LHCN-M2 (cell line): Measurements from ENCODE around the gene ERC2. TPM values are rescaled to one million over a fixed set of nuclear protein-coding genes. Genes with fewer than 3 reads are reported as not detected.
A peak's percentile ranks its signal among the peaks of the same experiment; 100 is the strongest.

Experiments used
- DNase-seq: peaks from one replicate; pipeline ENCODE4 v3.0.0-alpha.2; 2012; ENCODE audit warnings: low read depth
- total RNA-seq: library from RNA; depleted of rRNA; stranded (reverse); fragments of >200 nt; gene quantifications from 2 replicates; pipeline ENCODE4 v1.2.3, GENCODE V29; 2014

ERC2 gene
- total RNA-seq, 1 experiment from 2014 or later, result 0.11 TPM

GRCh38 chr3:55717481-55717880 lies 750.8 kb downstream of the ERC2 start:
- no peak for DNase-seq

GRCh38 chr3:55716611-55717225 lies 751.5 kb downstream of the ERC2 start:
- no peak for DNase-seq

- DNase-seq, result no peak
Observed at GRCh38 chr3:55716044-55716443, 752.2 kb downstream of the ERC2 start.

GRCh38 chr3:55714057-55714456 lies 754.2 kb downstream of the ERC2 start:
- DNase-seq, result no peak

DNA sequence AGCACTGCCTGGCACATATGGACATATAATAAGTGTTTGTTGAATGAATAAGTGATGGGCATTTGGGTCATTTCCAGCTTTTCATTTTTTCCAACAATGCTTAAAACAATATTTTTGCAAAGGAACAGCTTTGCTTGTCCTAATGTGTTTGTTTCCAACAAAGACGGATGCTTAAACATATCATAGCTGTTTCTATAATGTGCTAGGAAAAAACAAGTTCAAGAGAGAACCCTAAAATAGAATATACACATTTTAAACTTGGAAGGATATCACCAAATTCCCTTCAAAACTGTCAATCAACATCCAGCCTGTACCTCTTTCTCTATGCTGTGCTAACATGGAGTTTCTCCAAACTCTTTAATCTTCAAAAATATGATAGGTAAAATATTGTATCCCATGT lies 756.6 kb downstream of the ERC2 start:
- DNase-seq, result no peak

DNA sequence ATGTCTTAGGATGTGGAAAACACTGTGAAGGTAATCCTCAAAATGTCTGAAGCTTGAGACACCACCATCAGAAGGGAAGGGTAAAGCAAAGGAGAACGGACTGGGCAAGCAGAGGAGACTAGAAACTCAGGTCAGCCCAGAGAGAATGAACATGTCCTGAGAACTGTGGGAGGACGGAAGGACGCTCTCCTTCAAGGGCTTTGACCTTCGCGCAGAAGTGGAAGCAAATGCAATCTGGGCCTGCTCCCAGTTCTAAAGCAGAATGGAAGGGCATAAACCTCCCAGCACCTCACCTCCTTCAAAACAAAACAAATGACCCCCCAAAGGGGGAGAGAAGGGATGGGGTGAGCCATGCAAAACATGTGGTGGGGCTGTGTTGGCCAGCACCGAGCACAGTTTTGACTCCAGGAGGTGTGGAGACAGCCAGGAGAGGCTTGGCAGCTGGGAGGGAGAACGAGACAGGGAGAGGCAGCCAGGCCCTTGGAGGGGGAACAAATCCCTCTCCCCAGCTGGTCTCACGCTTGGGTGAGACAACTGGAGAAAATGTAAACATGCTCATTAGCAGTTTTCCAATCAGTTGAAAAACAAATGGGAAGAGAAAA lies 758.8 kb downstream of the ERC2 start:
- DNase-seq, result no peak

- no peak for DNase-seq
Observed at GRCh38 chr3:55708921-55709320, 759.3 kb downstream of the ERC2 start.

GRCh38 chr3:55708242-55708641 lies 760.0 kb downstream of the ERC2 start:
- DNase-seq, result no peak

- DNase-seq, result no peak
Observed at GRCh38 chr3:55704521-55704920, 763.7 kb downstream of the ERC2 start.

GRCh38 chr3:55702822-55703221 lies 765.4 kb downstream of the ERC2 start:
- no peak for DNase-seq

DNA sequence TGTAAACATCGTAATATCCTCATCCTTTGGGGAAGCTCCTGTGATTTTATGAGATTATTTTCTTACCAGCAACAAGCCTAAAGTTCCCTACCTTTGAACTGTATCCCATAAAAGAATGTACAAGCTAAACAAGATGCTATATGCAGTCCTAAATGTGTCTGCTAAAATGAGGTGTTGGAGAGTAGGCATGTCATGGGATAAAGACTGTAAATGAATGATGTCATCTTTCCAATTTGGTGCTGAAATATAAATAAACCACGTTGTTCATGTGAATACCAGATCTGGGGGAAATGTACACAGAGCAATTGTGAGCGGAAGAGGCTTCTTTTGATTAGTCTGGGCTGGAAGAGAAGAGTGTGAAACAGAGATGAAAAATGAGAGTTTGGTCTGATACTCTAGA lies 766.3 kb downstream of the ERC2 start:
- no peak for DNase-seq

DNA sequence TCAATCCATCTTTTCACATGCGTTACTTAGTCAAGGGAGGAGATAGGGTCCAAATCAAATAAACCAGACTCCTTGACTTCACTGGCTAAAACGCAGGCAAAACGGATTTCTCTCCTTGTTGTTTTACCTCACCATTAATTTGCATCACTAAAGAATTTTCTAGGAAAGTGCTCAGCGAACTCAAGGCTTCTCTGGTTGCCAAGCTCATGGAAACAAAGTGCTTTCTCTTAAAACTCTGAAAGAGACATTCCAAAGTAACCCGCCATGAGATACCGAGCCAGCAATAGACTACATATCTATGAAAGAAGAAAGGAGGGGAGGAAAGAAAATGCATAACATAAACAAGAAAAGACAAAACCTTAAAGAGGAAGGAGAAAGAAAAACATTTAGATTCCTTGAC lies 769.4 kb downstream of the ERC2 start:
- DNase-seq, result no peak

DNA sequence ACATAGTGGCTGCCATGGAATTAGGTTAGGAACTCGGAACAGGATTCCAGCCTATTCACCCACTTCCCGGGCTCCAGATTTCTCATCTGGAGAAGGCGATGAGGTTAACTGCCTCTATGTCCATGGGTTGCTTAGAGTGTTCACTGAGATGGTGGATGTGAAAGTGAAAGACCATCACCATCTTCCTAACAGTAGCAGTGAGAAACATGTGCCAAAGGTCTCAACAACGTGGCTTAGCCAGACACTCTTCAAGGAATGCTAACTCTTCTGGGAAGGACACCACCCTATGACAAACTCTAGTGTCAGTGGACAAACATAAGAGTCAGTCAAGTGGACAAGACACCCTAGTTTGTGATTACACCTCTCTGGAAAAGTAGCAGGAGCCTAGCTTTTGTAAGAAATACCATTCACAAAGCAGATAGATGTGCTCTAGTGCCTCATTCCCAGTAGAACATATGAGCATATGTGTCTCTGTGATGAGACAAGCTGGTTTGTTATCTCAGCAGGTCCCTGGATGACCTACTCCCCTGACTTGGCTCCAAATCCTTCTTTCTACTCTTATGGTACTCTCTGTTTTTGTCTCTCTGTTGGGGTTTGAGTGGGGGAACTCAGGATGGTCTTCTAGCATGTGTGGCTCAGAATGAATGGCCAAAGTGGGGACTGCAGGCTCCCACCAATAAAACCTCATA lies 770.9 kb downstream of the ERC2 start:
- DNase-seq, result no peak

- DNase-seq, result peak; percentile 47
Observed at GRCh38 chr3:55692957-55693558, 775.2 kb downstream of the ERC2 start.

GRCh38 chr3:55692295-55692956 lies 775.8 kb downstream of the ERC2 start:
- no peak for DNase-seq

DNA sequence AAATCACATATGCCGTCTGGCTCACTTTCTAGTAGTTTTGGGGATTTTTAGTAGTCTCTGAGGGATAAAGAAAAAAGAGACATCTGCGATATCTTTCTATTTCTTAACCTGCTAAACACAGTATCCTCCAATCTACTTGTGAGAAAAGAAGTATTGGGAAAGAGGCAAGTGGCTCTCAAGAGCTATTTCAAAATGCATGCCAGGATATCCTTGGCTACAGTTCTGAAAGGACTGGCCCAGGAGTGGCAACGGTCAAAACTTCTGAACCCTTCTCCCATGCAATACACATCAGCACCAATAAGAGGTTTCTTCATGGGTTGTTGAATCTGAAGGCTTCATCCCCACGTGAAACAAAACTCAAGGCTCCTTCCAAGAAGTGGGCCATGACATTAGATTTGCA lies 777.1 kb downstream of the ERC2 start:
- no peak for DNase-seq

- DNase-seq, result no peak
Observed at GRCh38 chr3:55690726-55691125, 777.5 kb downstream of the ERC2 start.

DNA sequence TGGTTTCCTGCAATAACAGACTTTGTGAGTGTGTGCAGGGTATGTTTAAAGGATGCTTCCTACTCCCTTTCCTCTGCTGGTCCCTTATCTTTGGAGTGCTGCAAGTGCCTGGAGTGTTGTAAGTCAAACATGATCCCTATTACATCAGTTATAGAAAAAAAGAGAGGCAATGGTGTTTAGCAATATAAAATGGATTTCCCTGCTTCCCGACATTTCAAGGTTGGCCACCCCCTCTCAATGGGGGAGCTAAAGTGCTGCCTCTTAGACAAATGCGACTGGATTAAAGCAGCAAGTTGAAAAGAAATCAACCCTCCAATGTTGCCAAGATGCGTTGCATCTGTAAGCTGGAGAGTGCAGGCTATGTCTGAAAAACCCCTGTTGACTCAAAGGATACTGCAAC lies 778.1 kb downstream of the ERC2 start:
- DNase-seq, result no peak

- no peak for DNase-seq
Observed at GRCh38 chr3:55688154-55688553, 780.1 kb downstream of the ERC2 start.

DNA sequence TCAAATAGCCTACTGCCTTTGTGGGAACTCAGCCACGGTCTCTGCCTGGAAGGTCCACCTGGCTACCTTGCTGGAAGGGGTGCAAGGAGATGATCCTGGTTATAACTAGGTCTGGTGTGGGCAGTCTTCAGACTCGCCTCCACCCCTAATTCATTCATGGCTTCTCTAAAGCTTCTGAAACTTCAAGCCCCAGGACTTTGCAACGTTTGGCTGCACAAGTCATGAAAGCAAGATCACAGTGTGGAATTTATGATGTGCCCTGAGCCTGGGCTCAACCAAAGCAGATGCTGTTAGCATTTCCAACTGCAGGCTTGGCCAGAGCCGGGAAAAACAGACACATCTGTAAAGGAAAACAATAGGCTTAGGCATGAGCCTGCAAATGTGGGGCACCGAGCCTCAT lies 780.7 kb downstream of the ERC2 start:
- DNase-seq, result no peak

DNA sequence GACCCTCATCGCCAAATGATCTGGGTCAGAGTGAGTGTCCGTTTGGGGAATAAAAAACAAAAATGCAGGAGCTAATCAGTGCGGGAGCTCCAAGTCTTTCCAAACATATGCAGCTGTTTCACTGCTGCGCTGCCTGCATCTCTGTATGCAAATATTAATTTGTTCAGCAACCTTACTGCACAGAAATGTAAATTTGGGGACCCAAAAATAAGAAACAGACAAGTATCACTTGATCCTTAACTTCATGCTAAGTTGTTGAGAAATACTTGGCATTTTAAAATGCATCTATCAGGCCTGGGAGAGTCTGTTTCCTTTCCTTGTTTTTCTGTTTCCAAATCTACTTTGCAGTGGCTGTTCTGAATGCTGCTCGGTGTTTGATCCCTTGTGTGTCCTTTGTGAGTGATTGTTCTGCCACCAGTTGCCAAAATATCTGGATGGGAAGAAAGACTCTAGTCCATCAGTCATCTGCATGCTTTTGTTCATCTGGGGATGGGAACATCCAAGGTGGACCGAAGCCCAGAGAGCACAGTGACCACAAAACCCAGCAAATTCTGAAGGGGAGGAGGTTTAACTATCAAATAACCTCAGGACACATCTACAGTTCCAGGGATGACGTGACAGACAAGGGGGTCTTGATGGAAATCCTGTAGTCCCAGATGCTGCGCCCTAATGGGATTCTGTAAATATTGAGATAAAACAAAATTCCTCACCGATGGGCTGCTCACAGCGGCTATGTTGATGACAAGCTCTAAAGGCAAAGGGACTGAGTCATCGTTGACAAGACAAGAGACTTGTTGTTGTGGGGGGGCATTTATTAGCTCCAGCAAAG lies 781.6 kb downstream of the ERC2 start:
- DNase-seq, result peak; percentile 8
